IgD-negative memory B cell (primary cell): ENCODE measurements around the gene SFXN4. TPM values are rescaled to one million over a fixed set of nuclear protein-coding genes. Genes with fewer than 3 reads are reported as not detected.
"Not testable (repeated sequence)": the region's sequence is repeated elsewhere in the genome, so short reads cannot be mapped to it uniquely, and the experiment has no call there.

Source experiments
- H3K27ac Mint-ChIP-seq, 3 donors: one replicate each; pipeline ENCODE4 v1.8.0; 2020 to 2022; ENCODE audit warnings: mild to moderate bottlenecking in 3 of 3, mixed read lengths in 3 of 3, moderate library complexity in 1 of 3
- H3K27me3 Mint-ChIP-seq: one replicate; pipeline ENCODE4 v1.8.0; 2021; ENCODE audit warnings: mixed read lengths
- H3K36me3 Mint-ChIP-seq: one replicate; pipeline ENCODE4 v1.8.0; 2020; ENCODE audit warnings: mild to moderate bottlenecking, mixed read lengths
- H3K4me1 Mint-ChIP-seq, 3 donors: one replicate each; pipeline ENCODE4 v1.8.0; 2020 to 2022; ENCODE audit warnings: mixed read lengths in 3 of 3, mild to moderate bottlenecking in 1 of 3
- H3K4me3 Mint-ChIP-seq, 4 donors: one replicate each; pipeline ENCODE4 v1.8.0; 2020 to 2022; ENCODE audit warnings: mild to moderate bottlenecking in 4 of 4, mixed read lengths in 4 of 4, moderate library complexity in 3 of 4
- H3K9me3 Mint-ChIP-seq, 3 donors: one replicate each; pipeline ENCODE4 v1.8.0; 2020 to 2021; ENCODE audit warnings: mixed read lengths in 3 of 3, mild to moderate bottlenecking in 1 of 3
- polyA plus RNA-seq: library from polyadenylated mRNA; unstranded; fragments of 300-500 nt; fragmentation: Illumina TruSeq; gene quantifications from one replicate; pipeline ENCODE4 v1.2.3, GENCODE V29; 2021

Gene SFXN4
- polyA plus RNA-seq, 1 donor from 2014 or later = 22.2 TPM

DNA sequence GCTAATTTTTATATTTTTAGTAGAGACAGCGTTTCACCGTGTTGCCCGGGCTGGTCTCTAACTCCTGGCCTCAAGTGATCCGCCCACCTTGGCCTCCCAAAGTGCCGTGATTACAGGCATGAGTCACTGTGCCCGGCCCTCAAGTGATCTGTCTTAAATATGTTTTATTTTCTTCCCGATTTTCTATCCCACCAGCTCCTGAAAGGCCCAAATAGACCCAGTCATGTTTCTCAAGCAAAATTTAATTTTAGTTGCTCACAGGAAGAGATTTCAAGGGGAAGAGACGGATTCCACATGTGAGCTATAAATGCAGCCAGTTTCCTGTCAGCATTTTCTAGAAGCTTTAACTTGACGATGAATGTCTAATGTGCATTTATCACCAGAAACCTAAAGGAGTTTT, 49.6 kb downstream of the SFXN4 start:
- H3K4me1 Mint-ChIP-seq = peaks cover 0 to 6% (median 3%) of the 10 kb centered on the region in 3 donors
- peak overlapping the region in 1 of 3 donors; percentile 31 for H3K27ac Mint-ChIP-seq
- no peak overlapping the region for H3K4me3 Mint-ChIP-seq
- no peaks in the 10 kb centered on the region for H3K9me3 Mint-ChIP-seq
- H3K27me3 Mint-ChIP-seq = no peaks in the 10 kb centered on the region
- H3K36me3 Mint-ChIP-seq = peaks cover 8% of the 10 kb centered on the region

GRCh38 chr10:119113751-119114732, 51.5 kb downstream of the SFXN4 start:
- Mint-ChIP-seq H3K4me1 (no peaks in the 10 kb centered on the region), H3K27me3 (no peaks in the 10 kb centered on the region), H3K36me3 (peaks cover 7% of the 10 kb centered on the region), H3K27ac (peak overlapping the region in 1 of 3 donors; percentile 23), H3K9me3 (no peaks in the 10 kb centered on the region), H3K4me3 (no peak overlapping the region)

DNA sequence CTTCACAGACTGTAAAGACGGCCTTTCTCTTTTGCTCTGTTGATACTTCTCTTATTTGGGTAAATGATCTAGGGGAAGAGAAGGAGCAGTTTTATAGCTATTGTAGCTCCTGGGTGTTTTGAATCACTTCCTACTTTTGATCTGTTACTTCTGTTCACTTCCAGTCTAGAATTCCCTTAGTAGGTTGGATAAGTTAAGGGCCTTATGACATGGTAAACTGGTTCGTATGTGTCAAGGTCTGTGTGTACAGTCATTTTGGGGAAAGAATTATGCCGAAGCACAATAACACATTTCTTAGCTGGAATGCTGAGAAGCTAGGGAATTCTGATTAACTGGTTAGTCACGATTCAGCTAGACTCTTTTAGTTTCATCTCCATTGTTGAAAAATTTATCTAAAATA, 53.5 kb downstream of the SFXN4 start:
- H3K27ac Mint-ChIP-seq = no peak overlapping the region
- H3K27me3 Mint-ChIP-seq = no peaks in the 10 kb centered on the region
- H3K36me3 Mint-ChIP-seq = peaks cover 9% of the 10 kb centered on the region
- H3K9me3 Mint-ChIP-seq = no peaks in the 10 kb centered on the region
- H3K4me3 Mint-ChIP-seq = no peak overlapping the region
- no peaks in the 10 kb centered on the region for H3K4me1 Mint-ChIP-seq

DNA sequence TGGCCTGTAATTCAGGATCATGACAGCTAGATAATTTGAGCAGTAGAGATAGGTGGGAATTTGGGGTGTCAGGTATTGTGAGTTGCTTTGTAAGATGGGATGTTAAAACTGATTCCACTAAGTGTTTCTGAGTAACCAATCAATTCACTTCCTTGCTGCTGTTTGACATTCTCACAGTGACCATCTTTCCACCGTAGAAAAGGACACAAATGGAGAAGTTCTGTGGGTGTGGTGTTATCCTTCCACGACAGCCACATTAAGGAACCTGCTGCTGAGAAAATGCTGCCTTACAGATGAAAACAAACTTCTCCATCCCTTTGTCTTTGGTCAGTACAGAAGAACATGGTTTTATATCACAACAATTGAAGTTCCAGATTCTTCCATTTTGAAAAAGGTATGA, 57.7 kb downstream of the SFXN4 start:
- not testable (repeated sequence) for H3K36me3 Mint-ChIP-seq, H3K4me3 Mint-ChIP-seq, H3K9me3 Mint-ChIP-seq, H3K4me1 Mint-ChIP-seq, H3K27me3 Mint-ChIP-seq
- peak overlapping the region in 2 of 3 donors; percentile 14 to 31 for H3K27ac Mint-ChIP-seq

- not testable (repeated sequence) for H3K4me3 Mint-ChIP-seq, H3K36me3 Mint-ChIP-seq, H3K27me3 Mint-ChIP-seq, H3K9me3 Mint-ChIP-seq, H3K27ac Mint-ChIP-seq
- H3K4me1 Mint-ChIP-seq = peaks cover 4 to 13% (median 12%) of the 10 kb centered on the region in 3 donors
Measured at GRCh38 chr10:119107106-119107505, 58.4 kb downstream of the SFXN4 start.

DNA sequence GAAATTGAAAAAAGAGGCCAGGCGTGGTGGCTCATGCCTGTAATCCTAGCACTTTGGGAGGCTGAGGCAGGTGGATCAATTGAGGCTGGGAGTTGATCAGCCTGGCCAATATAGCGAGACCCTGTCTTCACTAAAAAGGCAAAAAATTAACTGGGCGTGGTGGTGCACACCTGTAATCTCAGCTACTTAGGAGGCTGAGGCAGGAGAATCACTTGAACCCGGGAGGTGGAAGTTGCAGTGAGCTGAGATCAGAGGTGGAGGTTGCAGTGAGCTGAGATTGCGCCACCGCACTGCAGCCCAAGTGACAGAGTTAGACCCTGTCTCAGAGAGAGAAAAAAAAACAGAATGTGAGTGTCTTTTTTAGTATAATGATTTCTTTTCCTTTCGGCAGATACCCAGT, 59.6 kb downstream of the SFXN4 start:
- Mint-ChIP-seq H3K4me3 (peak overlapping the region in 1 of 4 donors; percentile 84), H3K4me1 (peaks cover 4 to 15% (median 12%) of the 10 kb centered on the region in 3 donors)
- not testable (repeated sequence) for H3K9me3 Mint-ChIP-seq, H3K27ac Mint-ChIP-seq, H3K27me3 Mint-ChIP-seq, H3K36me3 Mint-ChIP-seq

DNA sequence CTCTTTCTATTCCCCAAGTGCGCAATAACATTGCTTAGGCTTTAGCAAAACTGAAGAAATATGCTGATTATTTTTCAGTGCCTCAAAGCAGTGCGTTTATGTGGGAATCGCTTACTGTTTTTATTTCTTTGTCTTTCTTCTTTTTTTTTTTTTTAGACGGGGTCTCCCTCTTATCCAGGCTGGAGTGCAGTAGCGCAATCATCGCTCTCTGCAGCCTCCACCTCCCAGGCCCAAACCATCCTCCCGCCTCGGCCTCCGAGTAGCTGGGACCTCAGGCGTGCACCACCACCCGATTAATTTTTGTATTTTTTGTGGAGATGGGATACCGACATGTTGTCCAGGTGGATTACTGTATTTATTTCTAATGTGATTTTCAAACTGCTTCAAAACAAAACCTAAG, 60.4 kb downstream of the SFXN4 start:
- Mint-ChIP-seq H3K27ac (peak overlapping the region in 2 of 3 donors; percentile 16 to 42), H3K4me3 (peak overlapping the region; percentile 80 to 89 (median 86)), H3K27me3 (no peaks in the 10 kb centered on the region), H3K9me3 (no peaks in the 10 kb centered on the region), H3K4me1 (peaks cover 4 to 15% (median 12%) of the 10 kb centered on the region in 3 donors), H3K36me3 (peaks cover 6% of the 10 kb centered on the region)

DNA sequence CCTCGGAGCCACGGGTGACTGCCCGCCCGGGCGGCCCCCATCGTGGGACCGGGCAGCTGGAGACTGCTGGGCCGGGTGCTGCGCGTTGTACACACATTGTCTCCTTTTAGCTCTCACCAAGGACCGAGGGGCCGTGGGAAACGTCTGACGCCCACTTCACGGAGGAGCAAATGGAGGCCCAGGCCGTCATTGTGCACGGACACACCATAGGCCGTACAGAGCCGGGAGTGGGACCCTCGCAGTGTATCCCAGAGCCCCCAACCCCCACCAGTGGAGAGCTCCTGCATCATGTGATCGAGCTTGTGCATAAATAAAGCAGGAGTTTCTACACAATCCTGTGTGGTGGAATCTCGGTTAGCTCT, 60.9 kb downstream of the SFXN4 start:
- H3K36me3 Mint-ChIP-seq = peaks cover 6% of the 10 kb centered on the region
- H3K27ac Mint-ChIP-seq = no peak overlapping the region
- H3K4me3 Mint-ChIP-seq = peak overlapping the region; percentile 80 to 89 (median 86)
- H3K4me1 Mint-ChIP-seq = peaks cover 4 to 15% (median 12%) of the 10 kb centered on the region in 3 donors
- H3K9me3 Mint-ChIP-seq = no peaks in the 10 kb centered on the region
- no peaks in the 10 kb centered on the region for H3K27me3 Mint-ChIP-seq

DNA sequence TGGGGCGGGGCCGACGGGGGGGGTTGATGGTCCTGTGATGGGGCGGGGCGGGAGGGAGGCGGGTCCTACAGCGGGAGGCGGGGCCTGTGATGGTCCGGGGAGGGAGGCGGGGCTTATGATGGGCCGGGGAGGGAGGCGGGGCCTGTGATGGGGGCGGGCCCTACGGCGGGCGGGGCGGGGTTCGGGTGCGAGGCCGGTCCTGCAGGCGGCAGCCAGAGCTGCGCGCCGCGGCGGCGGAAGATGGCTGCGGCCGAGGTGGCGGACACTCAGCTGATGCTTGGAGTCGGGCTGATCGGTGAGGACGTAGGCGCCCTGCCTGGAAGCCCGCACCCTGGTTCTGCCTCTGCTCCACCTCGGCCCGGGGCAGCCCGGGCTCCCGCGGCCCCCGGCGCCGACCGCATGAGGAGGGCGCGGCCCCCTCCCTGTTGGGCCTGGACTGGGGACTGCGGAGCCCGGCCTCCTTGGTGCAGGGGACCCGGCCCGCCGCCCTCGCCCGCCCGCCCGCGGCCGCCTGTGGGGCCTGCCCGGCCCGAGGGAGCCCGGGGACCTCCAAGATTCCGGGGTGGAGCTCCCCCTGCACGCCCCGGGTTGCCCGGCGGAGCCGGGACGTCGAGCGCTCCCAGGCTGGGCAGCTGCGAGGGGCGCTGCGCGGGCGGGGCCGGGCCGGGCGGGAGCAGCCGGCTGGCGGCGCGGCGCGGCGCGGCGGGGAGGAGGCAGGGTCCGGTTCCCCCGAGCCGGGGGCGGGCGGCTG, 61.4 kb downstream of the SFXN4 start, which contains the start of gene DENND10:
Gene DENND10, plus strand, starts transcription at position 211 of the 751 bp plus-strand sequence. Its CDS starts 30 bp downstream, at position 241.
- Mint-ChIP-seq H3K27me3 (no peaks in the 10 kb centered on the region), H3K36me3 (peaks cover 6% of the 10 kb centered on the region), H3K4me1 (peaks cover 4 to 15% (median 12%) of the 10 kb centered on the region in 3 donors), H3K4me3 (peak within 1 kb of the TSS; percentile 80 to 89 (median 87)), H3K27ac (peak within 1 kb of the TSS in 2 of 3 donors; percentile 25 to 94), H3K9me3 (no peaks in the 10 kb centered on the region)

DNA sequence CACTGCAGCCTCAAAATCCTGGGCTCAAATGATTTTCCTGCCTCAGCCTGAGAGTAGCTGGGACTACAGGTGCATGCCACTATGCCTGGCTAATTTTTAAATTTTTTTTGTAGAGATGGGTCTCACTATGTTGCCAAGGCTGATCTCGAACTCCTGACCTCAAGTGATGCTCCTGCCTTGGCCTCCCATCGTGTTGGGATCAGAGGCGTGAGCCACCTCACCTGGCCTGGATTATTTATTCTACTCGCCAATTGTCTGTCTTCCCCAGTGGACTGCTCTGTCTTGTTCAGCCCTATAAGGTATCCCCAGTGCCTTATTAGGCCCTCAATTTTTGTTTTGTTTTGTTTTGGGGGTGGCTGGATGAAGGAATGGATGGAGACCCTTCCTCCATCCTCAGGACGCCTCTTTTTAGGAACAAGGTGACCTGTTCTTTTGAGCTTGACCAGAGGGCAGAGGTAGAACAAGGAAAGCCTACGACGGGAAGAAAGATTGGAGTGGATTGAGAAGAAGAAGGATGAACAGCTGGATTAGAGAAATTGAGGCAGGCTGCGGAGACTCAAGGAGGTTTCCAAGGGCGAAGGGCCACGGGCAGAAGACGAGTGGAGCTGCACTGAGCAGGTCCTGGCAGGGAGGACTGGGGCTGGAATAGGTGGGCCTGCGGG, 62.1 kb downstream of the SFXN4 start:
- H3K4me1 Mint-ChIP-seq = peaks cover 4 to 15% (median 12%) of the 10 kb centered on the region in 3 donors
- peak overlapping the region; percentile 77 to 86 (median 82) for H3K4me3 Mint-ChIP-seq
- no peaks in the 10 kb centered on the region for H3K27me3 Mint-ChIP-seq
- H3K36me3 Mint-ChIP-seq = peaks cover 5% of the 10 kb centered on the region
- no peaks in the 10 kb centered on the region for H3K9me3 Mint-ChIP-seq
- peak overlapping the region in 2 of 3 donors; percentile 25 to 94 for H3K27ac Mint-ChIP-seq

DNA sequence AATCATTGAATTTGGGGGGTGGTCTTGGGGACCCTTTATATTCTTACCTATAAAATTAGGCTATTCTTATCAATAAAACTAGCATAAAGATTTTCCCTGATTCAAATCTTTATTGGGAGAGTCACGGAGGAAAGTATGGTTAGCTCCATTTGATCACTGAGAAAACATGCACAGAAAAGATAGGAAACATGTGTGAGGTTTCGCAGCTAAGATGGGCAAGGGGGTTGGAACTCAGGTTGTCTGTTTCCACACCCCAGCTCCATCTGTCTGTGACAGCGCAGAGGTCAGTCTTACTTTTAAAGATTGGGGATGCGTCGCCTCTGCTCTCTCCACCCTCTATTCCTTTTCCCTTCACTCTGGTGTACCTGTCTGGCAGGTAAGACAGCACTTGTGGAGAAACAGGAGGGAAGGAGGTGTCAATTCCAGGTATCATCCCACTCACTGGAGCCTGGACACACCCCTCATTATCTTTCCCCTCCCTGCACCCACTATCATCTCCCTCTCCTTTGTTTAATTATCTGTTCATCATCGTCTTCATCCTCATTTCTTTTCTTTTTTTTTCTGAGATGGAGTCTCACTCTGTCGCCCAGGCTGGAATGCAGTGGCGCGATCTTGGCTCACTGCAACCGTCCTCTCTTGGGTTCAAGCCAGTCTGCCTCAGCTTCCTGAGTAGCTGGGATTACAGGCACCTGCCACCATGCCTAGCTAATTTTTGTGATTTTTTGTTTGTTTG, 64.0 kb downstream of the SFXN4 start:
- Mint-ChIP-seq H3K4me1 (peaks cover 4 to 15% (median 12%) of the 10 kb centered on the region in 3 donors), H3K36me3 (no peaks in the 10 kb centered on the region), H3K27ac (peak overlapping the region in 2 of 3 donors; percentile 81 to 86), H3K4me3 (peak overlapping the region in 2 of 4 donors; percentile 54 to 83), H3K27me3 (no peaks in the 10 kb centered on the region), H3K9me3 (no peaks in the 10 kb centered on the region)

- H3K4me3 Mint-ChIP-seq = peak overlapping the region in 2 of 4 donors; percentile 39 to 40
- no peak overlapping the region for H3K27ac Mint-ChIP-seq
Measured at GRCh38 chr10:119100434-119101238, 64.9 kb downstream of the SFXN4 start.

GRCh38 chr10:119098576-119098975, 66.9 kb downstream of the SFXN4 start:
- Mint-ChIP-seq H3K9me3 (no peaks in the 10 kb centered on the region), H3K27me3 (no peaks in the 10 kb centered on the region), H3K4me3 (no peak overlapping the region), H3K4me1 (peaks cover 4 to 12% (median 11%) of the 10 kb centered on the region in 3 donors), H3K36me3 (no peaks in the 10 kb centered on the region), H3K27ac (no peak overlapping the region)

More at GRCh38 chr10:119100434-119101238, 64.9 kb downstream of the SFXN4 start:
- Mint-ChIP-seq H3K9me3 (no peaks in the 10 kb centered on the region), H3K27me3 (no peaks in the 10 kb centered on the region), H3K4me1 (peaks cover 4 to 16% (median 15%) of the 10 kb centered on the region in 3 donors), H3K36me3 (no peaks in the 10 kb centered on the region)
